NCI-H1436 treated with DMSO at 0.1 percent for 48 hours (cell line): ENCODE data around the gene CCDC93.
A peak's percentile ranks its signal among the peaks of the same experiment; 100 is the strongest.

Experiments used
- DNase-seq: peaks from one replicate; lab custom pipeline; 2025; lab: John Stamatoyannopoulos, UW

The CCDC93 gene

DNA sequence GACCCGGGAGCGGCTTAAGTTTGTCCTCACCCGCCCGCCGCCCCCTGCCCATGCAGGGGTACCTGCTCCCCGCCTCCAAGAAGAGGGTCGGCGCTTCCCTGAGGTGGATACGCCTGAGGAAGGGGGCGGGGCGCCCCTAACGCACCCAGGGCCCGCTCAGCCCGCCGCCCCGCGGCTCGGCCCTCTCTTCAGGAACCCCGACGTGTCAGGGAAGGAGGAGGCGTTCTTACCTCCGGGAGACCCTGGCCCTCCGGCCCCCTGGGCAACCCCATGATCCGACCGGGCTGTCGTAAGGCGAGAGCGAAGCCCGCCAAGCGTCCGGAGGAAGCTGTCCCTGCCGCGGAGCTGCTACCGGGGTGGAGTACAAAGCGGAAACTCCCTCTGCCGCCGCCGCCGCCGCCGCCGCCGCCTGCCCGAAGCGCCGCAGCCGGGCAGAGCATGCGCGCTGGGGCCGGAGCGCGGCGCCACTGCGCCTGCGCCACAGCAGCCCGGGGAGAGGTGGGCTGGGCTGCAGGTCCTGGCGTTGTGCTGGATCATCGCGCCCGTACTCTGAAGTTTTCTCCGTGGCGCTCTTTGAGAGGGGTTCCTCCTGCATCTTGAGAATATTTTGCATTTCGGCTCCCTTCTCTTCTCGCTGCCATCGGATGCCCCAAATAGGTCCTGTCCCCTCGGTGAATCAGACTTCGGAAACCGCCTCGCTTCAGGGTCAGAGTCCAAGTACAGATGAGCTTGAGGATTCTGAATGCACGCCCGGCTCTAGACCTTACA lies at the start of gene CCDC93:
Gene CCDC93 (minus strand): TSS at position 347 of the 768 bp plus-strand sequence. CDS start 75 bp downstream, at position 272.
- no peak for DNase-seq

DNA sequence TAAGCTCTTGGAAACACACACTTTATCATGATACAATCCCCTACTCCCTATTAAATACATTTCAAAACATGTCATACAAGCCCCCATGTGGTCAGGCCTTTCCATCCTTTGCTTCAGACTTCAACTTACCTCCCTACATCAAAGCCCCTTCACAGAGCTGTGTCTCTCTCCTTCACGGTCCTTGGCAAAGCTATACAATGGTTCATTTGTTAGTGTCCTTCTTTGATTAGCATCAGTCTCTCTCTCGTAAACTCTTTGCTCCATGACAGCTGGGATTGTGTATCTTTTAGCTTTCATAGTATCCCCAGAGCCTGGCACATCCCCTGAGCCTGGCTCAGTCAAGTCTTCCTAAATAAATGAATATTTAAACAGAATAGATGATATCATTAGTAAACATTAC lies 48.8 kb upstream of the CCDC93 start:
- no peak for DNase-seq

- no peak for DNase-seq
These were observed 48.2 kb upstream of the CCDC93 start for GRCh38 chr2:118062048-118062447.

GRCh38 chr2:118061135-118061955 lies 47.5 kb upstream of the CCDC93 start:
- no peak for DNase-seq

GRCh38 chr2:118059919-118060478 lies 46.1 kb upstream of the CCDC93 start:
- no peak for DNase-seq

- no peak for DNase-seq
These were observed 45.1 kb upstream of the CCDC93 start for GRCh38 chr2:118058951-118059350.

DNA sequence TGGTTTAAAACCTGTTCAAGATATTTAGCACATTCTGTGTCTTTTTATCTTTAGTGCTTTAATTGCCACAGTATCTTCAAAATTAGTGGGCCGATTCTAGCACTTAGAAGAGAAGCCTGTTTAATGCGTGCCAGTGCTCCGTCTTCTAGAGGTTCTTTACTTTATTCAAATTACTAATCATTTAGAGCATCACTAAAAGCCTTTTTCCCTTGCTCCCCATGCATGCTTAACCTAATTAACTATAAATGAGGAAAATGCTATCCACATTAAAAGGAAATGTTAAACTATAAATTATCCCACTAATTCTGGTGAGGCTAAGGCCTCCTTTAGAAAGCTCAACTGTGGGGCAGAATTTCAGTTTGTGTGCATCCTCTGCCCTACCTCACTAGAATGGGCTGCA lies 42.9 kb upstream of the CCDC93 start:
- no peak for DNase-seq

- DNase-seq: no peak
These were observed 42.3 kb upstream of the CCDC93 start for GRCh38 chr2:118056165-118056534.

DNA sequence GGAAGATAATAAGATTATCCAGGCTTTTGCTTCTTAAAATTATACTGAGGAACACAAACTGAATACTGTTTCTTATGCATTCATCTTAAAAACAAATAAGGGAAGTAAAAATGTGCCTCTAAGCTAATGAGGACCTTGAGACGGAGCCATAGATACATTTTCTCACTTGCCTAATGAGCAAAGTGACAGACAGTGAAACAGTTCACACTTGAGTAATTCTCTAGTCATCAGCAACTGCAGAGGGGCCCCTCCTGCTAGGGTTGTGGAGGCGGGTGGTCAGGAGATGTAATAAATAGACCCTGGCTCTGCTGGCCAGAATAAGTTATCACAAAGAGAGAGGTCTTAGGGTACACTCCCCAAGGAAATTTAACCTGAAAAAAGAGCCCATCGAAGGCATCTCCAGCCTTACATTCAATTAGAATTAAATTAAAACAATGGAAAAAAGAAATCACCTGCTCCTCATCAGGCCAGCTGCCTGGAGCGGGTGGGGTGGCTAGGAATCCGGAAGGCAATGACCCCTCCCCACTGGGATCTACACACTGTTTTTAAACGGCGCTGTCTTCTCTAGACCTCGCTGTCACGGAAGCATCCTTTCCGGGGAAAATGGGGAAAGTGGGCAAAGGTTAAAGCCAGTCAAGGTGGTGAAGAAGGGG lies 41.8 kb upstream of the CCDC93 start:
- no peak for DNase-seq

DNA sequence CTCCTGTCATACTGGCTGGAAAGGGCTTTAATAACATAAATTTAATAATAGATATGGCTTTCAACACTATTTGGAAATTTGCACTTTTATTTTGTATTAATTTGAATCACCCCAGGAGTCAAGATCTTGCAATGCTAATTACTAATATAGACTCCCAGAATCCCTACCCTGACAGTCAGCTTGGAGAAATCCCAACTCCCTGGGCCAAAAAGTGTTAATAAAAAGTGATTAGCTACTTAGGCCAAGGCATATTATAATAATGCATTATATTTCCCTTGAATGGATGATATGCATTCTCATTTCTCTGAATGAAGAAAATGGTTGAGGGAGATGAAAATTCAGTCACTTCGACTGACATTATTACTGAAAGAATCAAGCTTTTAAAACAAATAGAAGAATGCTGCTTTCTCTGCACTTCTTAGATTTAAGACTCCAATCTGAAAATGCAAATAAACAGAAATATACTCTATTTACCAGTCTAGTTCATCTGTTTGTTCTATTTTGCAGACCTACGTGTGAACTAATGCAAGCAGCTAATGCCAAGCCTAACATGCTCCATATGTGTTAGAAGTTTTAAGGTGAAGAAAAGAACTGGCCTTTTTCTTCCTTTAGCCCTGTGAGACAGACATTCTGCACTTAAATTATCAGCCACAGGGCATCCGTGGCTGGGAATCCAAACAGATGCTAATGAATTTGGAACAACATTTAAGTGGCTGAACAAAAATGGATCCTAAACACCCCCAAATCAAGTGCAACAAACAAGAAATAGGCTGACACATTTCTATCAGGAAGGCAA lies 40.5 kb upstream of the CCDC93 start:
- DNase-seq: no peak

DNA sequence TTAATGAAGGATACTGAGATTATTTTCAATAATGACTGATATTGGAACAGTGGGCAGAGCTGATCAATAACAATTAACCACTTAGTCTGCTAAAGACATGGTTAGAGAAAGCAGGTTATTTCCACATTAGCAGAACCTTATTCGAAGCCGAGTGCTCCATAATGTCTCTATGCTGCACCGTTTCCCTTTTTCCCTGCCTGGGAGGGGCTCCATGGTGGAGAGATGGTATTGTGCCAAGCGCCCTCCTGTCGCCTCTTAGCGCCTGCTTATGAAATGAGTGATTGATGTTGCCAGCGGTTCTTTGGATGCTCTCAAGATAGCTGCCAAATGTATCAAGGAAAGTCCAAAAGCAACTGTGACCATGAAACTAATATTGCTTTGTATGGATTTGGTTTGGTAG lies 39.8 kb upstream of the CCDC93 start:
- DNase-seq: no peak

DNA sequence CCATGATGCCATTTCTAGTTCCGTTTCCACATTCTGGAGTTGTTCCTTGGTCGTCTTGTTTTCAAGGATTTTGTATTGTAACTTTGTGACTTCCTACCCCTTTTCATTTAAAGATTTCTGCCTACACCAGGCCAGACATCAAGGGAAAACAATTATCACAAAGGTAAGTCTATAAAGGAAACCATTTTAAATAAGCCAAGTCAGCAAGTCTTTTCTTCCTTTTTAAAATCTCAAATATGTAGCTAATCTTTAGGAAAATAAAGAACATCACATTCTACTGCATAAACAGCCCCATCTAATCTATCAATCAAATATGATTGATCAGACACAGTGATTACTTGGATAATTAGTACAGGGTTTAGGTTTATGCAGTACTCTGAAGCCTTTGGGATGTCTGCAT lies 38.6 kb upstream of the CCDC93 start:
- no peak for DNase-seq

DNA sequence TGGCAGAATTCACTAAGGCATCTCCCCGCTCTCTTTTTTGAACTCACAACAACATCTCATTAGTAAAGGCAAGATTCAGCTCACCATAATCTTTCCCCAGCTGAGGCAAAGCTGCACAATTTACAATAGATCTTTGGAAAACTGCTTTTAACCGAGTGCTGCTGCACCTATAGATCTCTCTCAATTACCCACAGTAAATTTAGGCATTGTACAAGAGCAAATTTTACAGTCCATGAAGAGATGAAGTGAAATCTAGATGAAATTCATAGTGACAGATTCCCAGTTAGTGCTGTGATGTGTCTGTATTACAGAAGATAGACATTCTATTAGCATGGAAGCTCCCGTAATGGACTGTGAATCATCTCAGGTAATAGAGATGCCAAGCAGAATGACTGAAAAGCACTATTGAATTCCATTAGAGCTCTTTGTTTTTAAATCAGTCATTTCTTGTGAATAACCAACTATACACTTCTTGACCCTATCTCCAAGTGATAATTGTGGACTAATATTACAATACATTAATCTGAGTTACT lies 38.0 kb upstream of the CCDC93 start:
- no peak for DNase-seq

DNA sequence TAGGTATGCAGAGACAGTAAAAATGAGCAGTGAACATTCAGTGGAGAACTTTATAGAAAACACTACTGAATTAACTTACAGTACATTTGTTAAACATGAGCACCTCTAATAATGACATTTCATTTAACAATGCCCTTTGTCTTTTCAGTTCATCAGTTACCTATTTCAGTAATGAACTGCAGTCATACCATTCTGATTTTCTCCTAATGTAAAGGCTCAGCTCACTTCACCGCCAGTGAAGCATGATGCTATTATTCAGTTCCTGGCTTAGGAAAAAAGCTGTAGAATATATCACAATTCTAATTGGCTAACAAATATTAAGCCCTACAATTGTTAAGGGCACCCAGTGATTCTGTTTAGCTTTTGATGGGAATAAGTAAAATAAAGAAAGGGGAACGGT lies 37.1 kb upstream of the CCDC93 start:
- DNase-seq: no peak

GRCh38 chr2:118050386-118050785 lies 36.5 kb upstream of the CCDC93 start:
- no peak for DNase-seq

DNA sequence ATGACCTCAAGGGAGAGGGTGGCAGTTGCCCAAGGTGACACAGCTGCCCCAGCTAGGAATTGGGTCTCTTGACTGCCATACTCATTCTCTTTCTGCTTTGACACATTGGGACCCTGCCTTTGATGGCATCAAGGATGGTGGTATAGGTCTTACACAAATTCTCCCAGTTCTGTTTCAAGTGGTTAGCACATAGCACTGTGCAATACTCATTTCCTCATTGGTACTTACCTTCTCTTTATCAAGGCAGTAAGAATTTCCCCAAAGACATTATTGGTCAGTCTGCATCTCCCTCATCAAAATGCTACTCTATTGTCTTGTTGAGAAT lies 35.9 kb upstream of the CCDC93 start:
- DNase-seq: no peak

DNA sequence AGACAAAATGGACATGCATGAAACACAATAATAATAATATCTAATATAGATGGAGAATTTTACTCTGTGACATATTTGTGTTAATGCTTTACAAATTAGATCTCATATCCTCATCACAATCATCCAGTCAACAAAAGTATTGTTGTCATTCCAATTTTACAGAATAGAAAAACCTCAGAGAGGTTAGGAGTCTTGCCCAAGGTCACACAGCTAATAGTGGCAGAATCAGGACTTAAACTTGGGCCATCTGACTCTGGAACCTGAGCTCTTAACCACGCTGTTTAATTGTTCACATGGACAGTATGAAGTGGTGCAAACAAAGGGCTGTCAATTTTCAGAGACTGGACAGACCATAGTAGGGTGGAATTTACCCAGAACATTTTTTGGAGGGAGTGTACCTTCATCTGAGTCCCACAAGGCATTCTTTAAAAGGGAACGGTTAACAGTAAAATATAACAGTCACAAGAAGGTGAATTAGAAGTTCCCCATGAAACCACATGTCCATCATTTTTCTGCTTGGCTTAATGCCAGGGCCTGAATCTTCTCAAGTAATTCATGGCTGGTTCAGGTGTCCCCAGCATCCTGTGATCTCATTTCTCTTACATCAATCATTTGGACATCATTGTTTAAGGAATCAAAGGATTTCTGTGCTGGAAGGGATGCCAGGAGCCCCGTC lies 35.4 kb upstream of the CCDC93 start:
- DNase-seq: no peak

- no peak for DNase-seq
These were observed 34.5 kb upstream of the CCDC93 start for GRCh38 chr2:118048401-118048800.

GRCh38 chr2:118047380-118047826 lies 33.5 kb upstream of the CCDC93 start:
- no peak for DNase-seq

GRCh38 chr2:118046634-118047210 lies 32.9 kb upstream of the CCDC93 start:
- DNase-seq: peak; percentile 16

GRCh38 chr2:118045286-118045685 lies 31.4 kb upstream of the CCDC93 start:
- DNase-seq: no peak
